ENCODE measurements around the gene SLC29A3.

The SLC29A3 gene

DNA sequence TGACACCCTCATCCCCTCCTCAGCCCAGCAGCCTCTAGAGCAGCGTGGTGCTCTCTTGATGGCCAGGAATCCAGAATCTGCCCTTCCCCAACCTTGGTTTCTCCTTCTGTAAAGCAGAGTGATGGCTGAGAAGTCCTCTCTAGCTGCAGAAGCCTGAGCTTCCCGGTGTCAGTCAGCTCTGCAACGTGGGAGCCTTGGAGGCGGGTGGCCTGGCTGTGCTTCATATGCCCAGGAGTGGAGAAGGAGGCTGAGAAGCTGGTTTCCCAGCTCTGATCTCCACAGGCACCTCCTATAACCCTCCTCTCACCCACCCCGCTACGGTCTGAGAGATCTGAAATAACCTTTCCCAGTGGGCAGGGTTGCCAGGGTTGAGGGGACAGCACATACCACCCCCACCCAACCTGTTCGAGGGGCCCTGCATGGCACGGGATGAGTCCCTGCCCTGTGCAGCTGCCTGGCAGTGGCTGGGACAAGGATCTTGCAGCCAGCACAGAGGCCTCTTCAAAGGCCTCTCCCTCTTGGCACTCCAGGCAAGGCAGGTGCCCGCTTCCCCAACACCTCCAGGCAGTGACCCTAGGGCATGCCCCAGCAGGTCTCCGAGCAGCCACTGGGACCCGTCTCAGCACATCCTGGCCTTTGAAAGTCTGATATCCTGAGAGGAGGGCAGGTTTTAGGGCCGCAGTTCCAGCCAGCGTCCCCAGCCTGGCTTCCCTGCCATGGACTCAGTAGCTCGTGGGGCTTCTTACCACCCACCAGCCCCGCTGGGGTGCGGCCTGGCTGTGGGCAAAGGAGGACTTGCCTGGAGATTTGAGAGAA, 18.3 kb upstream of the SLC29A3 start:
- TF ChIP-seq, protein P1, sequence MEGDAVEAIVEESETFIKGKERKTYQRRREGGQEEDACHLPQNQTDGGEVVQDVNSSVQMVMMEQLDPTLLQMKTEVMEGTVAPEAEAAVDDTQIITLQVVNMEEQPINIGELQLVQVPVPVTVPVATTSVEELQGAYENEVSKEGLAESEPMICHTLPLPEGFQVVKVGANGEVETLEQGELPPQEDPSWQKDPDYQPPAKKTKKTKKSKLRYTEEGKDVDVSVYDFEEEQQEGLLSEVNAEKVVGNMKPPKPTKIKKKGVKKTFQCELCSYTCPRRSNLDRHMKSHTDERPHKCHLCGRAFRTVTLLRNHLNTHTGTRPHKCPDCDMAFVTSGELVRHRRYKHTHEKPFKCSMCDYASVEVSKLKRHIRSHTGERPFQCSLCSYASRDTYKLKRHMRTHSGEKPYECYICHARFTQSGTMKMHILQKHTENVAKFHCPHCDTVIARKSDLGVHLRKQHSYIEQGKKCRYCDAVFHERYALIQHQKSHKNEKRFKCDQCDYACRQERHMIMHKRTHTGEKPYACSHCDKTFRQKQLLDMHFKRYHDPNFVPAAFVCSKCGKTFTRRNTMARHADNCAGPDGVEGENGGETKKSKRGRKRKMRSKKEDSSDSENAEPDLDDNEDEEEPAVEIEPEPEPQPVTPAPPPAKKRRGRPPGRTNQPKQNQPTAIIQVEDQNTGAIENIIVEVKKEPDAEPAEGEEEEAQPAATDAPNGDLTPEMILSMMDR (IDR thresholded peaks at IDR 0.05; ENCODE audit: borderline replicate concordance, control extremely low read depth, extremely low read depth, insufficient read depth, missing control alignments): no peak
- no peak for DNase-seq (ENCODE audit: low spot score)
- in situ Hi-C loops (cut with MboI; ENCODE audit: low sequenced_read_pairs, unreplicated experiment): no loop called here

DNA sequence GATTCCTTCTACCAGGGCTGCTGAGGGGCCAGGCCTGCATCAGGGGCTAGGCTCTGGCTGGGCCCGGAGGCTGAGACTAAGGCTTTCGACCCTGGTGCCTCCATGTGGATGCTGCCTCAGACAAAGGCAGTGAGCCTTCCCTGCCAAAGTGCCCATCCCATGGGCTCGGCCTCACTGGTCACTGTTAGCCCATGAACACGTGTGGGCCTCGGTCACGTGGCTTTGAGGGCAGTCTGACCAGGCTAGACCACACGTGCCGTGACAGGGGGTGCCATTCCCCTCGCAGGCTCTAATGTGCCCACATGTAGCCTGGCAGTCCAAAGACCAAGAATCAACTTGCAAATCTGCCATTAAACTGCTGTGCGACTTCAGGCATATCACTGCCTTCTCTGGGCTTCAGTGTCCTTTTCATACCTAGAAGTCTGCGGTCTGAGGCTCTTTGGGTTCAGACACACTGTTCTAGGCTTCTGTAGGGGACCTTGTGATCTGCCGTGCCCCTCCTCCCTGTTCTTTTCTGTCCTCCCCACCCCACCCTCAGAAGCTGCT, 17.6 kb upstream of the SLC29A3 start:
- TF ChIP-seq, protein P1 (IDR thresholded peaks at IDR 0.05; ENCODE audit: borderline replicate concordance, control extremely low read depth, extremely low read depth, insufficient read depth, missing control alignments): no peak
- in situ Hi-C loops (cut with MboI; ENCODE audit: low sequenced_read_pairs, unreplicated experiment): no loop called here
- DNase-seq (ENCODE audit: low spot score): no peak

DNA sequence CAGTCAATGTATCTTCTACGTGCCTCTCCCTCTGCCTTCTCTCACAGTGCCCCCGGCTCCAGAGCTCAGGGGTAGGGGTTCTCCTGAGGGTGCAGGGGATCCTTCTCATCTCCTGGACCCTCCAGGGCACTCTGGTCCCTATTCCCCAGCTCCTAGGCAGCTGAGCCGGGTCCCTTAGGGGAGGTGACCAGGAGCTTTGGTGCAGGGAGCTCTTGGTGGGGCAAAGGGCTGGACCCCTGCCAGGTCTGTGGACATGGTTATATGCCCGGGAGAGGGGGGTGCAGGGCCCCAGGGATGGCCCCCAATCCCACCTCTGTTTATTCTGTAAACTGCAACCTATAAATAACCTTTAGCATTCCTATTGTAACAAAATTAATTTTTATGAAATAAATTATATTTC, 16.6 kb upstream of the SLC29A3 start:
- in situ Hi-C loops (cut with MboI; ENCODE audit: low sequenced_read_pairs, unreplicated experiment): no loop called here
- TF ChIP-seq, protein P1 (IDR thresholded peaks at IDR 0.05; ENCODE audit: borderline replicate concordance, control extremely low read depth, extremely low read depth, insufficient read depth, missing control alignments): no peak
- DNase-seq (ENCODE audit: low spot score): no peak

DNA sequence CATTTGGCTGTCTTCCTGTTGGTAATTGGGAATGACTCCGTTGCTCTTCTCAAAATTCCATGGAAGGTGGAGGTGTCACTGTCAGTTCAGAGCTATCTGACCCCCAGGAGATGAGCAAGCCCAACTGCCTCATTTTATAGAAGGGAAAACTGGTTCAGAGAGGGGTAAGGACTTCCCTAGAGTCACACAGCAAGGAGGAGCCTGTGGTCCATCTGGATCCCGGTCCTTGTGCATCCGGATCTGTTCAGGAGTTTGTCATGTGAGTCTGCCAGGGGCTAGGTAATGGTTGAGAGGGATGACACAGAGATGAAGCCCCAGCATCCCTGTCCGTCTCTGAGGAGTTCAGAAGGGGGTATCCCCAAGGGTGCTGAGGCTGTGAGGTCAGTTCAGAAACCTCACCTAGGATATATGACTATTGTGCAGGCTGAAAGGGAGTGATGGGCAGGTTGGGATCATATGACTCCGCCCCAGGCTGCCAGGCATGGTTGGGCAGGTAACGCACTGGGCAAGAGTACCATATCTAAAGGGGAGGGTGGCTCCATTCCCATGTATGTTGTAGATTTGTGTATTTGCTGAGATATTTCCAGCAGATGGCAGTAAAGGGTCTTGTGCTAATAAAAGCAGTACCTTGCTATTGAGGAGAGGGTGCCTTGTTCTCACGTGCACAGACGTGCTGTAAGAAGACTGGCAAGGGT, 16.0 kb upstream of the SLC29A3 start:
- in situ Hi-C loops (cut with MboI; ENCODE audit: low sequenced_read_pairs, unreplicated experiment): no loop called here
- peak; percentile 68 for DNase-seq (ENCODE audit: low spot score)
- TF ChIP-seq, protein P1 (IDR thresholded peaks at IDR 0.05; ENCODE audit: borderline replicate concordance, control extremely low read depth, extremely low read depth, insufficient read depth, missing control alignments): peak; percentile 55

DNA sequence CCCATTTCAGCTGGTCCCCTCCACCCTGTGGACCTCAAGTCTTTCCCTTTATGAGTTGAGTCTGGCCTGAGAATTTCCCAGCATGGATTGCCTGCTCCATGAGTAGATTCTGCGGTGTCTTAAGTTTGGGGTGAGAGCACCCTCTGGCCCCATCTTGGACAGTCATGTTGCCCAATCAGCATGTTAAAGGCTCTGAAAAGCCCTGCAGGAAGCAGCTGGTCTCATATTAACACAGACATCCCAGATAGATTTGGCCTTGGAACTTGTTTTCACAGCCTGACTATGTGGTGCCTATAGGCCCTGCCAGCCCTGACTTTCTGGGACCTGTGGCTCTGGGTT, 15.5 kb upstream of the SLC29A3 start:
- in situ Hi-C loops (cut with MboI; ENCODE audit: low sequenced_read_pairs, unreplicated experiment): no loop called here
- DNase-seq (ENCODE audit: low spot score): no peak
- TF ChIP-seq, protein P1 (IDR thresholded peaks at IDR 0.05; ENCODE audit: borderline replicate concordance, control extremely low read depth, extremely low read depth, insufficient read depth, missing control alignments): peak; percentile 0

DNA sequence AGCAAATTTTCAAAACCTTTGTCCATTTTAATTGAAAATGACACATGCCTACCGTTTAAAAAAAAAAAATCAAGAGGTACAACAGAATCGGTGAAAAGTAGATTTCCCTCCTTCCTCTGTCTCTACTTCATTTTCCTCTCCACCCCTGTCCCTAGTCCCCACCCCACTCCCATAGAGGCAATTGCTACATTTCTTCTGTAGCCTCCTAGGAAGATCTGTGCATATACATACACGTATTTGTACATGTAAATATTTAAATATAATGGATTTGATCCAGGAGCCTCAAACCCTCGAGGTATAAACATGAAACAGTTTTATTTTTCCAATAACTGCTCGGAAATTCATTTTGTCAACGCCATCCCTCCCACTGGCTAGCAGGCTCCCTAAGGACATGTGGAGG, 14.1 kb upstream of the SLC29A3 start:
- TF ChIP-seq, protein P1 (IDR thresholded peaks at IDR 0.05; ENCODE audit: borderline replicate concordance, control extremely low read depth, extremely low read depth, insufficient read depth, missing control alignments): no peak
- DNase-seq (ENCODE audit: low spot score): no peak
- in situ Hi-C loops (cut with MboI; ENCODE audit: low sequenced_read_pairs, unreplicated experiment): no loop called here

Measured in GM13976 (cell line).